Ascending aorta (tissue), 2 donors: ENCODE data around the gene SLC23A2. TPM values are rescaled to one million over a fixed set of nuclear protein-coding genes. Genes with fewer than 3 reads are reported as not detected.
A peak's percentile ranks its signal among the peaks of the same experiment; 100 is the strongest.

Experiments used
- DNase-seq, 2 donors: peaks; one replicate each; pipeline ENCODE4 v3.0.0-alpha.2; 2019; ENCODE audit warnings: low spot score in 2 of 2
- H3K27ac ChIP-seq, 2 donors: fragments of 200-600 bp; sonication (generic); one replicate each; pipeline ENCODE4 v1.5.1; 2016 to 2017; ENCODE audit warnings: mild to moderate bottlenecking in 1 of 2
- H3K27me3 ChIP-seq: fragments of 200-600 bp; sonication (generic); one replicate; pipeline ENCODE4 v1.5.1; 2017
- H3K36me3 ChIP-seq, 2 donors: fragments of 200-600 bp; sonication (generic); one replicate each; pipeline ENCODE4 v1.5.1; 2016
- H3K4me1 ChIP-seq, 2 donors: fragments of 200-600 bp; sonication (generic); one replicate each; pipeline ENCODE4 v1.5.1; 2016 to 2017; ENCODE audit warnings: mild to moderate bottlenecking in 1 of 2
- H3K4me3 ChIP-seq, 2 donors: fragments of 200-600 bp; sonication (generic); one replicate each; pipeline ENCODE4 v1.5.1; 2016 to 2017; ENCODE audit warnings: mild to moderate bottlenecking in 1 of 2
- H3K9me3 ChIP-seq, 2 donors: fragments of 200-600 bp; sonication (generic); one replicate each; pipeline ENCODE4 v1.5.1; 2016
- CTCF ChIP-seq, 3 experiments: fragments of 200-600 bp in 2 of 3; fragments of 450-650 bp in 1 of 3; sonication (generic) in 2 of 3; IDR thresholded peaks; one replicate each; pipeline ENCODE4 v1.5.1; 2016 to 2019; ENCODE audit warnings: antibody characterized with exemption in 3 of 3, mild to moderate bottlenecking in 1 of 3, moderate library complexity in 1 of 3
- intact Hi-C: fragments of 100-400 bp; cut with DNase I; formaldehyde crosslinking; loops from one replicate; pipeline ENCODE4 v1.15.1; 2023
- total RNA-seq: library from RNA; depleted of rRNA; stranded (reverse); fragments of >200 nt; gene quantifications from one replicate; pipeline ENCODE4 v1.1.0, GENCODE V29; 2016

The SLC23A2 gene
- total RNA-seq, 1 donor from 2014 or later: 32.8 TPM

- Histone ChIP-seq H3K9me3 (no peaks in the 10 kb centered on the region), H3K27me3 (no peaks in the 10 kb centered on the region), H3K4me3 (no peak overlapping the region), H3K36me3 (no peaks in the 10 kb centered on the region), H3K27ac (no peak overlapping the region), H3K4me1 (peaks cover 4 to 18% of the 10 kb centered on the region in 2 donors)
- no peak for DNase-seq
- TF ChIP-seq CTCF (IDR thresholded peaks at IDR 0.05): no peak
- intact Hi-C loops: no loop called here
These were observed 81.2 kb downstream of the SLC23A2 start for GRCh38 chr20:4920131-4920530.

GRCh38 chr20:4919047-4919704 lies 82.1 kb downstream of the SLC23A2 start:
- no peaks in the 10 kb centered on the region for H3K9me3 ChIP-seq

GRCh38 chr20:4918473-4918872 lies 82.8 kb downstream of the SLC23A2 start:
- Histone ChIP-seq H3K4me3 (no peak overlapping the region), H3K9me3 (no peaks in the 10 kb centered on the region), H3K36me3 (no peaks in the 10 kb centered on the region), H3K4me1 (peaks cover 4 to 18% of the 10 kb centered on the region in 2 donors), H3K27me3 (no peaks in the 10 kb centered on the region), H3K27ac (peak overlapping the region in 1 of 2 donors; percentile 63)
- no peak for DNase-seq
- intact Hi-C loops: no loop called here
- no peak for TF ChIP-seq CTCF (IDR thresholded peaks at IDR 0.05)

More at GRCh38 chr20:4919047-4919704, 82.1 kb downstream of the SLC23A2 start:
- no peaks in the 10 kb centered on the region for H3K27me3 ChIP-seq
- H3K36me3 ChIP-seq: no peaks in the 10 kb centered on the region
- H3K4me1 ChIP-seq: peaks cover 4 to 18% of the 10 kb centered on the region in 2 donors
- H3K4me3 ChIP-seq: no peak overlapping the region
- DNase-seq: no peak
- H3K27ac ChIP-seq: peak overlapping the region in 1 of 2 donors; percentile 7
- TF ChIP-seq CTCF (IDR thresholded peaks at IDR 0.05): no peak
- intact Hi-C loops: no loop called here

- no peak for DNase-seq
- Histone ChIP-seq H3K27ac (peak overlapping the region; percentile 49 to 63), H3K27me3 (no peaks in the 10 kb centered on the region), H3K9me3 (no peaks in the 10 kb centered on the region), H3K4me3 (peak overlapping the region in 1 of 2 donors; percentile 1), H3K4me1 (peaks cover 4 to 18% of the 10 kb centered on the region in 2 donors), H3K36me3 (no peaks in the 10 kb centered on the region)
- intact Hi-C loops: loop anchor here (2.0 kb wide), 1 partner anchor 34 kb away; no protein-coding TSS in a partner anchor
- peak; percentile 7 to 40 (median 26) for TF ChIP-seq CTCF (IDR thresholded peaks at IDR 0.05)
These were observed 84.1 kb downstream of the SLC23A2 start for GRCh38 chr20:4916971-4917881.

GRCh38 chr20:4913147-4913546 lies 88.2 kb downstream of the SLC23A2 start:
- intact Hi-C loops: no loop called here
- H3K36me3 ChIP-seq: no peaks in the 10 kb centered on the region
- H3K4me1 ChIP-seq: peaks cover 4 to 18% of the 10 kb centered on the region in 2 donors
- no peak overlapping the region for H3K4me3 ChIP-seq
- no peaks in the 10 kb centered on the region for H3K27me3 ChIP-seq
- no peak for DNase-seq
- peaks cover 0 to under 1% of the 10 kb centered on the region in 2 donors for H3K9me3 ChIP-seq
- no peak for TF ChIP-seq CTCF (IDR thresholded peaks at IDR 0.05)
- no peak overlapping the region for H3K27ac ChIP-seq
